GM23248 (cell line): ENCODE measurements around the gene LDB1.

Source experiments
- EZH2 ChIP-seq: fragments of 200-600 bp; sonication (generic); IDR thresholded peaks from 2 replicates; pipeline ENCODE4 v1.6.1; 2018; ENCODE audit warnings: antibody characterized with exemption, mild to moderate bottlenecking; ENCODE audit not compliant: insufficient read depth, poor library complexity, severe bottlenecking
- EZH2phosphoT487 ChIP-seq: fragments of 200-600 bp; sonication (generic); IDR thresholded peaks from 2 replicates; pipeline ENCODE4 v1.6.1; 2018; ENCODE audit warnings: antibody characterized with exemption, moderate library complexity, mild to moderate bottlenecking, low read depth; ENCODE audit not compliant: insufficient read depth

DNA sequence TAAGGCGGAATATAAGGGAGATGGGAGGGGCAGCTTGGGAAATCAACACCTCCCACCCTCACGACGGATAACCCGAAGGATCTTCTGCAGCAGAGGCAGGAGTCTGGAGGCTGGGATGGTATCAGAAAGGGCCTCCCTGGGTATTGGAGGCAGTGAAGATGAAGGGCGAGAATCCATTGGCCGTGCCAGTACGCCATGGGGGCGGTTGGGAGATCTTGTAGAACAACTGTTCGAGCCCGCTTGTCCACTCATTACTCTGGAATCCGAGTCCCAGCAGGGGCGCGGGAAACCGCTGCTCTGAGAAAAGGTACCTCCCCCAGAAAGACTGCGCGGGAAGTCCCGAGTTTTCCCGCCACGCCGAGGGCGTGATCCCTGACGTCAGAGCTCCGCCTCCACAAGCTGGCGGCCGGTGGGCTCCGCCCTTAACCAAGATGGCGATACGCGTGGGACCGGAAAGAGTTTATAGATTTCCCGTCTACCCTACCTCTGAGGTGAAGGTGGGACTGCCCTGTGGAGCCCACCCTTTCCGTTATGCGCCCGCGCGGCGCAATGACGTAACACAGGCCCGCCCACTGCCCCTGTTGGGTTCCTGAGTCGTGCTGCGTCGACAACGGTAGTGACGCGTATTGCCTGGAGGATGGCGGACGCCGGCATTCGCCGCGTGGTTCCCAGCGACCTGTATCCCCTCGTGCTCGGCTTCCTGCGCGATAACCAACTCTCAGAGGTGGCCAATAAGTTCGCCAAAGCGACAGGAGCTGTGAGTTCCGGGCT is 31.8 kb upstream of the LDB1 start, which contains the start of gene NOLC1:
- no peak for TF ChIP-seq EZH2phosphoT487
- no peak for TF ChIP-seq EZH2
